Liver (tissue), 3 donors: ENCODE data around the gene AGPAT2.

ENCODE experiments used
- JUND ChIP-seq, 2 donors: IDR thresholded peaks; 2 replicates each; pipeline ENCODE4 v1.6.1; 2016; ENCODE audit warnings: antibody characterized with exemption in 2 of 2
- TAF1 ChIP-seq: conservative IDR thresholded peaks from 2 replicates; pipeline ENCODE4 v1.6.1; 2016; ENCODE audit warnings: antibody characterized with exemption, mild to moderate bottlenecking
- YY1 ChIP-seq: IDR thresholded peaks from 2 replicates; pipeline ENCODE4 v1.6.1; 2016; ENCODE audit warnings: antibody characterized with exemption, mild to moderate bottlenecking
- TF ChIP-seq, protein P1 (sequence below): IDR thresholded peaks from 2 replicates; pipeline ENCODE4 v1.6.1; 2016; ENCODE audit warnings: antibody characterized with exemption
- TF ChIP-seq, protein P2 (sequence below): fragments of 150-350 bp; IDR thresholded peaks from 2 replicates; pipeline ENCODE4 v1.5.1; 2017; ENCODE audit warnings: improper control_type of control experiment, low read depth, low read length; ENCODE audit not compliant: missing input control
- TF ChIP-seq, protein P3 (sequence below): IDR thresholded peaks from 2 replicates; pipeline ENCODE4 v1.6.1; 2016; ENCODE audit warnings: antibody characterized with exemption
- TF ChIP-seq, protein P4 (sequence below): IDR thresholded peaks from 2 replicates; pipeline ENCODE4 v1.6.1; 2016; ENCODE audit warnings: antibody characterized with exemption, mild to moderate bottlenecking
- donor health status: healthy.
- donor health status: healthy.

DNA sequence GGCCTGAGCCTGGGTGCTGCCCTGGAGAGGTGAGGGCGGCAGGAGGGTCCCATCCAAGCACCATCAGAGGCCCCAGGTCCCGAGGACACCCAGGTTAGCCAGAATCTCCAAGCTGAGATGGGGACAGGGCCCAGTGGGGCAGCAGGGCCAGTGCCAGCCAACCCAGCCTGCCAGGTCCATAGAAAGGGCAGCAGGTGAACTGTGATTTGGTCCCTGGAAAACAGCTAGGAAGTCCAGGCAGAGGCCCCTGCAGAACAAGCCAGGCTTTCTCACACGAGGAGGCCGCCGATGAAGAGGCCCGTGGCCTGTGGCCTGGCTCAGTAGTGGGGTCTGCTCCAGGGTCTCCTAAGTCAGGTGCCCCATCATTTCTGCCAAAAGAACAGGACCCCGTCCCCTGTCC lies 2.0 kb downstream of the AGPAT2 start:
- TF ChIP-seq TAF1 (no peak), JUND (IDR thresholded peaks at IDR 0.05) (no peak), YY1 (no peak)
- TF ChIP-seq, protein P1, sequence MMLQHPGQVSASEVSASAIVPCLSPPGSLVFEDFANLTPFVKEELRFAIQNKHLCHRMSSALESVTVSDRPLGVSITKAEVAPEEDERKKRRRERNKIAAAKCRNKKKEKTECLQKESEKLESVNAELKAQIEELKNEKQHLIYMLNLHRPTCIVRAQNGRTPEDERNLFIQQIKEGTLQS, result no peak
- TF ChIP-seq, protein P2, sequence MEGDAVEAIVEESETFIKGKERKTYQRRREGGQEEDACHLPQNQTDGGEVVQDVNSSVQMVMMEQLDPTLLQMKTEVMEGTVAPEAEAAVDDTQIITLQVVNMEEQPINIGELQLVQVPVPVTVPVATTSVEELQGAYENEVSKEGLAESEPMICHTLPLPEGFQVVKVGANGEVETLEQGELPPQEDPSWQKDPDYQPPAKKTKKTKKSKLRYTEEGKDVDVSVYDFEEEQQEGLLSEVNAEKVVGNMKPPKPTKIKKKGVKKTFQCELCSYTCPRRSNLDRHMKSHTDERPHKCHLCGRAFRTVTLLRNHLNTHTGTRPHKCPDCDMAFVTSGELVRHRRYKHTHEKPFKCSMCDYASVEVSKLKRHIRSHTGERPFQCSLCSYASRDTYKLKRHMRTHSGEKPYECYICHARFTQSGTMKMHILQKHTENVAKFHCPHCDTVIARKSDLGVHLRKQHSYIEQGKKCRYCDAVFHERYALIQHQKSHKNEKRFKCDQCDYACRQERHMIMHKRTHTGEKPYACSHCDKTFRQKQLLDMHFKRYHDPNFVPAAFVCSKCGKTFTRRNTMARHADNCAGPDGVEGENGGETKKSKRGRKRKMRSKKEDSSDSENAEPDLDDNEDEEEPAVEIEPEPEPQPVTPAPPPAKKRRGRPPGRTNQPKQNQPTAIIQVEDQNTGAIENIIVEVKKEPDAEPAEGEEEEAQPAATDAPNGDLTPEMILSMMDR, result no peak
- TF ChIP-seq, protein P3, sequence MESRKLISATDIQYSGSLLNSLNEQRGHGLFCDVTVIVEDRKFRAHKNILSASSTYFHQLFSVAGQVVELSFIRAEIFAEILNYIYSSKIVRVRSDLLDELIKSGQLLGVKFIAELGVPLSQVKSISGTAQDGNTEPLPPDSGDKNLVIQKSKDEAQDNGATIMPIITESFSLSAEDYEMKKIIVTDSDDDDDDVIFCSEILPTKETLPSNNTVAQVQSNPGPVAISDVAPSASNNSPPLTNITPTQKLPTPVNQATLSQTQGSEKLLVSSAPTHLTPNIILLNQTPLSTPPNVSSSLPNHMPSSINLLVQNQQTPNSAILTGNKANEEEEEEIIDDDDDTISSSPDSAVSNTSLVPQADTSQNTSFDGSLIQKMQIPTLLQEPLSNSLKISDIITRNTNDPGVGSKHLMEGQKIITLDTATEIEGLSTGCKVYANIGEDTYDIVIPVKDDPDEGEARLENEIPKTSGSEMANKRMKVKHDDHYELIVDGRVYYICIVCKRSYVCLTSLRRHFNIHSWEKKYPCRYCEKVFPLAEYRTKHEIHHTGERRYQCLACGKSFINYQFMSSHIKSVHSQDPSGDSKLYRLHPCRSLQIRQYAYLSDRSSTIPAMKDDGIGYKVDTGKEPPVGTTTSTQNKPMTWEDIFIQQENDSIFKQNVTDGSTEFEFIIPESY, result no peak
- TF ChIP-seq, protein P4, sequence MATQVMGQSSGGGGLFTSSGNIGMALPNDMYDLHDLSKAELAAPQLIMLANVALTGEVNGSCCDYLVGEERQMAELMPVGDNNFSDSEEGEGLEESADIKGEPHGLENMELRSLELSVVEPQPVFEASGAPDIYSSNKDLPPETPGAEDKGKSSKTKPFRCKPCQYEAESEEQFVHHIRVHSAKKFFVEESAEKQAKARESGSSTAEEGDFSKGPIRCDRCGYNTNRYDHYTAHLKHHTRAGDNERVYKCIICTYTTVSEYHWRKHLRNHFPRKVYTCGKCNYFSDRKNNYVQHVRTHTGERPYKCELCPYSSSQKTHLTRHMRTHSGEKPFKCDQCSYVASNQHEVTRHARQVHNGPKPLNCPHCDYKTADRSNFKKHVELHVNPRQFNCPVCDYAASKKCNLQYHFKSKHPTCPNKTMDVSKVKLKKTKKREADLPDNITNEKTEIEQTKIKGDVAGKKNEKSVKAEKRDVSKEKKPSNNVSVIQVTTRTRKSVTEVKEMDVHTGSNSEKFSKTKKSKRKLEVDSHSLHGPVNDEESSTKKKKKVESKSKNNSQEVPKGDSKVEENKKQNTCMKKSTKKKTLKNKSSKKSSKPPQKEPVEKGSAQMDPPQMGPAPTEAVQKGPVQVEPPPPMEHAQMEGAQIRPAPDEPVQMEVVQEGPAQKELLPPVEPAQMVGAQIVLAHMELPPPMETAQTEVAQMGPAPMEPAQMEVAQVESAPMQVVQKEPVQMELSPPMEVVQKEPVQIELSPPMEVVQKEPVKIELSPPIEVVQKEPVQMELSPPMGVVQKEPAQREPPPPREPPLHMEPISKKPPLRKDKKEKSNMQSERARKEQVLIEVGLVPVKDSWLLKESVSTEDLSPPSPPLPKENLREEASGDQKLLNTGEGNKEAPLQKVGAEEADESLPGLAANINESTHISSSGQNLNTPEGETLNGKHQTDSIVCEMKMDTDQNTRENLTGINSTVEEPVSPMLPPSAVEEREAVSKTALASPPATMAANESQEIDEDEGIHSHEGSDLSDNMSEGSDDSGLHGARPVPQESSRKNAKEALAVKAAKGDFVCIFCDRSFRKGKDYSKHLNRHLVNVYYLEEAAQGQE, result no peak
